Measurements from ENCODE around the gene METTL26.

METTL26 gene

GRCh38 chr16:641326-642188 lies 5.5 kb upstream of the METTL26 start, which contains the start of gene MCRIP2:
Gene MCRIP2 (plus strand): TSS chr16:641828. CDS start chr16:641992, 164 bp downstream.
- no peak for TF ChIP-seq CTCF (conservative IDR thresholded peaks at IDR 0.05; ENCODE audit: low read depth, low read length)
- H3K4me3 ChIP-seq (ENCODE audit: low read length) = peak within 1 kb of the TSS; percentile 57
- no peak for DNase-seq (ENCODE audit: low read depth)

DNA sequence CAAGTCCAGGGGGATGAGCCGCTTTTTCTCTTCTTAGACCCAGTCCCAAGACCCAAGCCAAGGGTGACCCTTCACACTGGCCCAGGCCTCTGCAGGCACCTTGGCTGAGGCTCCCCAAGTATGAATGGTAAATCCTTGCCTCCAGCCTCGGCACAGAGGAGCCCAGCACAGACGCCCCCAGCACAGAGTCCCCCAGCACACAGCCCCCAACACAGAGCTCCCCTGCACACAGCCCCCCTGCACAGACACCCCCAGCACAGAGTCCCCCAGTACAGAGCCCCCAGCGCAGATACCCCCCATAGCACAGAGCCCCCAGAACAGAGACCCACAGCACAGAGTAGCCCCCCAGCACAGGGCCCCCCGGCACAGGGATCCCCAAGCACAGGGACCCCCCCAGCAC lies 4.5 kb upstream of the METTL26 start:
- no peak for TF ChIP-seq CTCF (conservative IDR thresholded peaks at IDR 0.05; ENCODE audit: low read depth, low read length)
- no peak for DNase-seq (ENCODE audit: low read depth)
- H3K4me3 ChIP-seq (ENCODE audit: low read length) = no peak overlapping the region

DNA sequence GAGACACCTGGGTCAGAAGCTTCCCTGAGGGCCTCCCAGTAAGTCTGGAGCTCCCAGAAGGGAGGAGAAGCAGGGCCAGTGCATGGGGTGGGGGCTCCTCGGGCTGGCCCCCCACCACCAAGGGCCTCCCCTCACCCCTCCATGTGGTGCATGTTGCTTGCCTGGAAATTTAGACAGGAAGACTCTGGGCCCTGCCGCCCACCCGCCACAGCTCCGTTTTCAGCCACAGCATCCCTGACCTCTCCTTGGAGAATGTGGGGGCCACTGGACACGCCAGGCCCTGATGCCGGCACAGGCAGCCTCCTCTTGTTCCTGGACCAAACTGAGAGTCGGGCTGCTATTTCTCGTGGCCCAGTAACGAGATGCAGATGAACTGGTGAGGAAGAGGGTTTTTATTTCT lies 2.7 kb upstream of the METTL26 start:
- no peak for TF ChIP-seq CTCF (conservative IDR thresholded peaks at IDR 0.05; ENCODE audit: low read depth, low read length)
- no peak for DNase-seq (ENCODE audit: low read depth)
- no peak overlapping the region for H3K4me3 ChIP-seq (ENCODE audit: low read length)

DNA sequence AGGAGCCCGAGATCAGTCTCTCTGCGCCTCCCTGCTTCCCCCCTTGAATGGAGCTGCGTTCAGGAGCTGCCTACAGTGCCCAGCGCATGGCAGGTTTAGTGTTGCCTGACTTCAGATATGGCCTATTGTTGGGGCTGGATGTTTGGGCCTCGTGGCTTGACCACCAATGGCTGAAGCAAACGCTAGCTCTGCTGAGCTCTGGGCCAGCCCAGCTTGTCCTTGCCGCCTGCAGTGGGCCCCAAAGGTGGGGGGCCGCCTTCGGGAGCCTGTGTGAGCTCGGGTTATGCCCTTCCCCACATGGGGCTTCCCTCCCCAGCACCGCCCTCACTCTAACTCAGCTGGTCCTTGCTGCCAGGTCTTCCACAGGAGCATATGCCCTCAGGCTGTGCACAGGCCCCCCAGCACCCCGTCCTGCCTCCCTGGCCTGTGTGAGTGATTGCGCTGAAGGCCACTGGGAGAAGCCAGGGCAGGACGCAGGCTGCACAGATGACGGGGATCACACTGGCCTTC lies 2.0 kb upstream of the METTL26 start:
- no peak for TF ChIP-seq CTCF (conservative IDR thresholded peaks at IDR 0.05; ENCODE audit: low read depth, low read length)
- DNase-seq (ENCODE audit: low read depth) = no peak
- H3K4me3 ChIP-seq (ENCODE audit: low read length) = no peak overlapping the region

DNA sequence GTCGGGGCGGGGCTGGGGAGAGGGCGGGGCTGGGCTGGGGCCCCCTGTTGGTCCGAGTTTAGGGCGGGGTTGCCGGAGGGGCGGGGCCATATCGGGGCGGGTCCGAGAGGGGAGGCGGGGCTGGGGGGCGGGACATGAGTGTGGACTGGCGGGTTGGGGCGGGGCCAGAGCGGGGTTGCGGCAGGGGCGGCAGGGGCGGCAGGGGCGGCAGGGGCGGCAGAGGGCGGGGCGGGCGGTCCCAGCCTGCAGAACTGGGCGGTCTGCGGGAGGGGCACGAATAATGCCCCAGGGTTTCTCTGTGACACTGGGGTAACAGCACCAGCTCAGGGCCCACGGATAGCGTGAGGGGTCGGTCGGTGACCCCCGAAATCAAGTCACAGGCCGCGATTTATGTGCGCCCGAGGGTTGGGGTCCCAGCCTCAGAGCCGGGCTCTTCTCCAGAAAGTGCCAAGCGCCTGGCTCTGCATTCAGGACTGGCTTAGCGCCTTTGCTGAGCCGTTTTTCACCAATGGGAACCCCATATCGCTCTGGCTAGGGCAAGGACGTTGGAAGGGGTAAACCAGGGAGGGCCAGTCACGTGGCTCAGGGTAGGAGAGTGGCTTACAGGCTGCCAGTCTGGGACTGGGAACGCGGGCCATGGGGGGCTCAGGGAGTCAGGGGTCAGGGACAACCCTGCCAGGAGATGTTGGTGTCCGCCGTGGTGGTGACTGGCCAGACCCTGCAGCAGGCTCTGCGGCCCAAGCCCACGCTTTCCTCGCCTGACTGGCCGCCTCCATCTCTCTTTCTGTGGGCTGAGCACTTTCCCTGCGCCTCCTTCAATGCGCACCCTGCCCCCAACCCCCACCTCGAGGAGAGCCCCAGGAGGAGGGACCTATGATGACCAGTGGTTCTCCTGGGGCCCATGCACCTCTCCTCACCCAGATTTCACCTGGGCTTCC lies 1.2 kb upstream of the METTL26 start:
- no peak for DNase-seq (ENCODE audit: low read depth)
- no peak for TF ChIP-seq CTCF (conservative IDR thresholded peaks at IDR 0.05; ENCODE audit: low read depth, low read length)
- H3K4me3 ChIP-seq (ENCODE audit: low read length) = peak overlapping the region; percentile 77

DNA sequence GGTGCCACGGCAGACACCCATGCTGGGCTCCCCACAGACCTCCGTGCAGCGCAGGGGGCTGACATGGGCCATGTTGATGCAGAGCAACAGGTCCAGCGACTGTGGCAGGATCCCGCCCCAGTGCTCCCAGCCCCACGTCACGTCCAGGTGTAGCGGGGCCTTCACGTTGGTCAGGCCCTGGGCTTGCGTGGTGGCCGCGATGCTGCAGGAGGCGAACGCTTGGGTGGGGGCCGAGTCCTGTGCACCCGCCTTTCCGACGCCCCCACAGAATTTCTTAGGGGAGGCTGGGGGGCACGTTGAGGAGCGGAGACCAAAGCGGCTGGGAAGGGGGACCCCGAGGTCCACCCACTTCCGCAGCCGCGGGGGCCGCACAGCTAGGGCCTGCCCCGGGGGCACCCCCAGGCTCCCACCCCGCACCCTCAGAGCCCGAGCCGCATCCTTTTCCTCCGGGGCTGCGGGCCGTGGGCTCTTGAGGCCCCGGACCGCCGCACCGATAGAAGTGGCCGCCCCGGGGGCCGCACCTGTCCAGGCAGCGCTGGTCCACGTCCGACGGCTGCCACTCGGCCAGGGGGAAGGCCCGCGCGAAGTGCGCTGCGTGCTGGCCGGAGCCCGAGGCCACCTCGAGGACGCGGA lies 416 bp downstream of the METTL26 start:
- no peak for DNase-seq (ENCODE audit: low read depth)
- no peak for TF ChIP-seq CTCF (conservative IDR thresholded peaks at IDR 0.05; ENCODE audit: low read depth, low read length)
- peak overlapping the region; percentile 77 for H3K4me3 ChIP-seq (ENCODE audit: low read length)
